GM12872 (cell line): Measurements from ENCODE around the gene PJVK.
A peak's percentile ranks its signal among the peaks of the same experiment; 100 is the strongest.

ENCODE experiments used
- CTCF ChIP-seq: IDR thresholded peaks from 3 replicates; pipeline ENCODE4 v1.5.1; 2011; ENCODE audit warnings: low read depth, mild to moderate bottlenecking, low read length, moderate library complexity; ENCODE audit not compliant: insufficient read depth

PJVK gene

GRCh38 chr2:178414266-178415247 is 36.6 kb upstream of the PJVK start:
- peak; percentile 93 for TF ChIP-seq CTCF

GRCh38 chr2:178415979-178416378 is 35.2 kb upstream of the PJVK start:
- no peak for TF ChIP-seq CTCF

GRCh38 chr2:178417916-178418315 is 33.3 kb upstream of the PJVK start:
- TF ChIP-seq CTCF, result no peak

GRCh38 chr2:178418426-178418825 is 32.8 kb upstream of the PJVK start:
- no peak for TF ChIP-seq CTCF

- TF ChIP-seq CTCF, result peak; percentile 35; the same call in 2 of the 3 replicates
Measured at GRCh38 chr2:178419123-178419522, 32.1 kb upstream of the PJVK start.

GRCh38 chr2:178420463-178420999 is 30.6 kb upstream of the PJVK start:
- TF ChIP-seq CTCF, result no peak

- no peak for TF ChIP-seq CTCF
Measured at GRCh38 chr2:178422097-178422496, 29.1 kb upstream of the PJVK start.
